Measurements from ENCODE around the gene CDHR3. TPM values are rescaled to one million over a fixed set of nuclear protein-coding genes. Genes with fewer than 3 reads are reported as not detected.

The CDHR3 gene
- total RNA-seq, 1 donor from 2014 or later: 1.1 TPM

DNA sequence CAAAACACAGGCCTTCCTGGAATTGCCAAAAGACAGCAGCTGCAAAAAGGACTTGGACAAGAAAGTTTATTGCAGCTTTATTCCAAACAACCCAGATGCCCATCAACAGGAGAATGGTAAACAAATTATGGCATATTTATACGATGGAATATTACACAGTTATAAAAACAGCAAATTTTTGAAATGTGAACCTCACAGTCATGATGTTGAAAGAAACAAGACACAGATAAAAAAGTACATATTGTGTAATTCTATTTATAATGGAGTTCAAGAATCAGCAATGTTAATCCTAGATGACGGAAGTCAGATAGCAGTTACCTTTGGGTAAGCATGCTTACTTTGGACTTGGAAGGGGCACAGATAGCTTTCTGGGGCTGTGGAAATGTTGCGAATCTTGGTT lies 104.6 kb downstream of the CDHR3 start:
- TF ChIP-seq, protein P1, sequence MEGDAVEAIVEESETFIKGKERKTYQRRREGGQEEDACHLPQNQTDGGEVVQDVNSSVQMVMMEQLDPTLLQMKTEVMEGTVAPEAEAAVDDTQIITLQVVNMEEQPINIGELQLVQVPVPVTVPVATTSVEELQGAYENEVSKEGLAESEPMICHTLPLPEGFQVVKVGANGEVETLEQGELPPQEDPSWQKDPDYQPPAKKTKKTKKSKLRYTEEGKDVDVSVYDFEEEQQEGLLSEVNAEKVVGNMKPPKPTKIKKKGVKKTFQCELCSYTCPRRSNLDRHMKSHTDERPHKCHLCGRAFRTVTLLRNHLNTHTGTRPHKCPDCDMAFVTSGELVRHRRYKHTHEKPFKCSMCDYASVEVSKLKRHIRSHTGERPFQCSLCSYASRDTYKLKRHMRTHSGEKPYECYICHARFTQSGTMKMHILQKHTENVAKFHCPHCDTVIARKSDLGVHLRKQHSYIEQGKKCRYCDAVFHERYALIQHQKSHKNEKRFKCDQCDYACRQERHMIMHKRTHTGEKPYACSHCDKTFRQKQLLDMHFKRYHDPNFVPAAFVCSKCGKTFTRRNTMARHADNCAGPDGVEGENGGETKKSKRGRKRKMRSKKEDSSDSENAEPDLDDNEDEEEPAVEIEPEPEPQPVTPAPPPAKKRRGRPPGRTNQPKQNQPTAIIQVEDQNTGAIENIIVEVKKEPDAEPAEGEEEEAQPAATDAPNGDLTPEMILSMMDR (IDR thresholded peaks at IDR 0.05; ENCODE audit: insufficient read depth, low read length, severe bottlenecking): no peak
- Histone ChIP-seq H3K4me3 (ENCODE audit: low read depth, low read length) (no peak overlapping the region), H3K36me3 (ENCODE audit: control insufficient read depth, insufficient read depth, low read length) (no peaks in the 10 kb centered on the region), H3K27me3 (ENCODE audit: control insufficient read depth, insufficient read depth, low read length) (no peaks in the 10 kb centered on the region)
- no peak for DNase-seq (ENCODE audit: low read depth)
- FAIRE-seq: no peak

- DNase-seq (ENCODE audit: low read depth) (no peak), FAIRE-seq (no peak)
- TF ChIP-seq, protein P1 (IDR thresholded peaks at IDR 0.05; ENCODE audit: insufficient read depth, low read length, severe bottlenecking): no peak
- Histone ChIP-seq H3K27me3 (ENCODE audit: control insufficient read depth, insufficient read depth, low read length) (no peaks in the 10 kb centered on the region), H3K4me3 (ENCODE audit: low read depth, low read length) (no peak overlapping the region), H3K36me3 (ENCODE audit: control insufficient read depth, insufficient read depth, low read length) (no peaks in the 10 kb centered on the region)
Measured at GRCh38 chr7:106068538-106068961, 105.5 kb downstream of the CDHR3 start.

DNA sequence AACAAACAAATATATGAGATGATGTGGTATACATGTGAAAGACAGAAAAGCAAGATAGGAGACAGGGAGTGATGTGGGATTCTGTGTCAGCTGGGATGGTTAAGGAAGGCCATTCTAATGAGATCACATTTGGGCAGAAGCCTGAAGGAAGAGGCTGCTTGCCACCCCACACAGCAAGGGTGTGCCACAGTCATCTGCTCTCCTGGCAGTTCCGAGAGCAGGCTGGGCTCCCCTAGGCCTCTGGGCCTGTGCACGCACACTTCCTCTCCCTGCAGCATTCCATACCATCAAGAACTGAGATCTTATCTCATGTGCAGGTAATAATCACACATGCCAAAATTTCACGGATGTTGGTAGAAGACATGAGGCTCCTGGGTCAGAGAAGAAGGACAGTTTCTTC lies 105.9 kb downstream of the CDHR3 start:
- Histone ChIP-seq H3K27me3 (ENCODE audit: control insufficient read depth, insufficient read depth, low read length) (no peaks in the 10 kb centered on the region), H3K36me3 (ENCODE audit: control insufficient read depth, insufficient read depth, low read length) (no peaks in the 10 kb centered on the region), H3K4me3 (ENCODE audit: low read depth, low read length) (no peak overlapping the region)
- TF ChIP-seq, protein P1 (IDR thresholded peaks at IDR 0.05; ENCODE audit: insufficient read depth, low read length, severe bottlenecking): no peak
- peak; percentile 58 for DNase-seq (ENCODE audit: low read depth)
- FAIRE-seq: no peak

- TF ChIP-seq, protein P1 (IDR thresholded peaks at IDR 0.05; ENCODE audit: insufficient read depth, low read length, severe bottlenecking): no peak
- Histone ChIP-seq H3K36me3 (ENCODE audit: control insufficient read depth, insufficient read depth, low read length) (no peaks in the 10 kb centered on the region), H3K27me3 (ENCODE audit: control insufficient read depth, insufficient read depth, low read length) (no peaks in the 10 kb centered on the region), H3K4me3 (ENCODE audit: low read depth, low read length) (no peak overlapping the region)
- DNase-seq (ENCODE audit: low read depth) (no peak), FAIRE-seq (no peak)
Measured at GRCh38 chr7:106069471-106070200, 106.6 kb downstream of the CDHR3 start.

DNA sequence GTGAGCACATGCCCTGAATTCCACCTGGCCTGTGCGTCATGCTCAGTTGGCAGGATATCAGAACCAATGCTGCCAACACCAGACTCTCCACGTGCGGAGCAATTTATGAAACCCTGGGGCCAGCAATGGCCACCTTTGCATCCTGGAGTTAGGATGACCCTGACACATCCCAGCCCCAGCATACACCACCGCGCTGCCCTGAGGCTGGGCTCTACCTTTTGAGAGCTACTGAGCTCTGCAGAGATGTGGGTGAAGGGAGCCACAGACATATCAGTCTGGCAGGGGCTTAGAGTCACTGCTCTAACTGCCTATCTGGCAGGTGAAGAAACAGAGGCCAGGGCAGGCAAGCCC lies 107.1 kb downstream of the CDHR3 start:
- H3K4me3 ChIP-seq (ENCODE audit: low read depth, low read length): no peak overlapping the region
- FAIRE-seq (no peak), DNase-seq (ENCODE audit: low read depth) (peak; percentile 84)
- H3K36me3 ChIP-seq (ENCODE audit: control insufficient read depth, insufficient read depth, low read length): no peaks in the 10 kb centered on the region
- TF ChIP-seq, protein P1 (IDR thresholded peaks at IDR 0.05; ENCODE audit: insufficient read depth, low read length, severe bottlenecking): no peak
- H3K27me3 ChIP-seq (ENCODE audit: control insufficient read depth, insufficient read depth, low read length): no peaks in the 10 kb centered on the region
